ENCODE results near the gene ARL14EP.

DNA sequence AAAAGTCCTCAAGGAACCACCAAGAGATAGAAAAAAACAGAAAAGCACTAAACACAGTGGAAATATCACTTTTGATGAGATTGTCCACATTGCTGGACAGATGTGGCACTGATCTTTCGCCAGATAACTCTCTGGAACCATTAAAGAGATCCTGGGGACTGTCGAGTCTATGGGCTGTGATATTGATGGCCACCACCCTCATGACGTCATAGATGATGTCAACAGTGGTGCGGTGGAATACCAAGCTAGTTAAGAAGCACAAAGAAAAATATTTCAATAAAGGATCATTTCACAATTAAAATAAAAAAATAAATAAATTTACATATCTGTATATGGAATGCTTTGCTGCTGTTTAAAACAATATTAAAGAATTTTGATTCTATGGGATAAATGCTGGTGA, 45.5 kb downstream of the ARL14EP start:
- TF ChIP-seq POLR2AphosphoS5 (IDR thresholded peaks at IDR 0.05; ENCODE audit: low read depth, low read length): no peak
- no peak for TF ChIP-seq EZH2 (IDR thresholded peaks at IDR 0.05)
- TF ChIP-seq CTCF (IDR thresholded peaks at IDR 0.05 in 2 of 3, conservative IDR thresholded peaks at IDR 0.05 in 1 of 3; ENCODE audit: borderline replicate concordance in 1 of 3, insufficient read depth in 1 of 3, low read depth in 2 of 3, low read length in 2 of 3): no peak
- no peak for TF ChIP-seq ZNF274 (IDR thresholded peaks at IDR 0.05; ENCODE audit: low read depth, low read length)
- TF ChIP-seq, protein P1, sequence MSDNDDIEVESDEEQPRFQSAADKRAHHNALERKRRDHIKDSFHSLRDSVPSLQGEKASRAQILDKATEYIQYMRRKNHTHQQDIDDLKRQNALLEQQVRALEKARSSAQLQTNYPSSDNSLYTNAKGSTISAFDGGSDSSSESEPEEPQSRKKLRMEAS (IDR thresholded peaks at IDR 0.05): no peak
- TF ChIP-seq SRF (IDR thresholded peaks at IDR 0.05; ENCODE audit: low read depth): no peak
- TF ChIP-seq POLR2A (IDR thresholded peaks at IDR 0.05; ENCODE audit: borderline replicate concordance, extremely low read depth, insufficient read depth, insufficient read length): no peak
- TF ChIP-seq, protein P2, sequence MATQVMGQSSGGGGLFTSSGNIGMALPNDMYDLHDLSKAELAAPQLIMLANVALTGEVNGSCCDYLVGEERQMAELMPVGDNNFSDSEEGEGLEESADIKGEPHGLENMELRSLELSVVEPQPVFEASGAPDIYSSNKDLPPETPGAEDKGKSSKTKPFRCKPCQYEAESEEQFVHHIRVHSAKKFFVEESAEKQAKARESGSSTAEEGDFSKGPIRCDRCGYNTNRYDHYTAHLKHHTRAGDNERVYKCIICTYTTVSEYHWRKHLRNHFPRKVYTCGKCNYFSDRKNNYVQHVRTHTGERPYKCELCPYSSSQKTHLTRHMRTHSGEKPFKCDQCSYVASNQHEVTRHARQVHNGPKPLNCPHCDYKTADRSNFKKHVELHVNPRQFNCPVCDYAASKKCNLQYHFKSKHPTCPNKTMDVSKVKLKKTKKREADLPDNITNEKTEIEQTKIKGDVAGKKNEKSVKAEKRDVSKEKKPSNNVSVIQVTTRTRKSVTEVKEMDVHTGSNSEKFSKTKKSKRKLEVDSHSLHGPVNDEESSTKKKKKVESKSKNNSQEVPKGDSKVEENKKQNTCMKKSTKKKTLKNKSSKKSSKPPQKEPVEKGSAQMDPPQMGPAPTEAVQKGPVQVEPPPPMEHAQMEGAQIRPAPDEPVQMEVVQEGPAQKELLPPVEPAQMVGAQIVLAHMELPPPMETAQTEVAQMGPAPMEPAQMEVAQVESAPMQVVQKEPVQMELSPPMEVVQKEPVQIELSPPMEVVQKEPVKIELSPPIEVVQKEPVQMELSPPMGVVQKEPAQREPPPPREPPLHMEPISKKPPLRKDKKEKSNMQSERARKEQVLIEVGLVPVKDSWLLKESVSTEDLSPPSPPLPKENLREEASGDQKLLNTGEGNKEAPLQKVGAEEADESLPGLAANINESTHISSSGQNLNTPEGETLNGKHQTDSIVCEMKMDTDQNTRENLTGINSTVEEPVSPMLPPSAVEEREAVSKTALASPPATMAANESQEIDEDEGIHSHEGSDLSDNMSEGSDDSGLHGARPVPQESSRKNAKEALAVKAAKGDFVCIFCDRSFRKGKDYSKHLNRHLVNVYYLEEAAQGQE (IDR thresholded peaks at IDR 0.05; ENCODE audit: low read depth): no peak
- no peak for TF ChIP-seq SP1 (IDR thresholded peaks at IDR 0.05; ENCODE audit: low read depth)
- TF ChIP-seq EZH2phosphoT487 (IDR thresholded peaks at IDR 0.05; ENCODE audit: borderline replicate concordance): no peak
- TF ChIP-seq RAD21 (IDR thresholded peaks at IDR 0.05; ENCODE audit: low read depth): no peak
- TF ChIP-seq SIN3A (IDR thresholded peaks at IDR 0.05; ENCODE audit: low read depth): no peak
- no peak for TF ChIP-seq YY1 (IDR thresholded peaks at IDR 0.05; ENCODE audit: extremely low read depth, insufficient replicate concordance, low read depth, low read length)
